ENCODE measurements around the gene ARMC5.

The ARMC5 gene

DNA sequence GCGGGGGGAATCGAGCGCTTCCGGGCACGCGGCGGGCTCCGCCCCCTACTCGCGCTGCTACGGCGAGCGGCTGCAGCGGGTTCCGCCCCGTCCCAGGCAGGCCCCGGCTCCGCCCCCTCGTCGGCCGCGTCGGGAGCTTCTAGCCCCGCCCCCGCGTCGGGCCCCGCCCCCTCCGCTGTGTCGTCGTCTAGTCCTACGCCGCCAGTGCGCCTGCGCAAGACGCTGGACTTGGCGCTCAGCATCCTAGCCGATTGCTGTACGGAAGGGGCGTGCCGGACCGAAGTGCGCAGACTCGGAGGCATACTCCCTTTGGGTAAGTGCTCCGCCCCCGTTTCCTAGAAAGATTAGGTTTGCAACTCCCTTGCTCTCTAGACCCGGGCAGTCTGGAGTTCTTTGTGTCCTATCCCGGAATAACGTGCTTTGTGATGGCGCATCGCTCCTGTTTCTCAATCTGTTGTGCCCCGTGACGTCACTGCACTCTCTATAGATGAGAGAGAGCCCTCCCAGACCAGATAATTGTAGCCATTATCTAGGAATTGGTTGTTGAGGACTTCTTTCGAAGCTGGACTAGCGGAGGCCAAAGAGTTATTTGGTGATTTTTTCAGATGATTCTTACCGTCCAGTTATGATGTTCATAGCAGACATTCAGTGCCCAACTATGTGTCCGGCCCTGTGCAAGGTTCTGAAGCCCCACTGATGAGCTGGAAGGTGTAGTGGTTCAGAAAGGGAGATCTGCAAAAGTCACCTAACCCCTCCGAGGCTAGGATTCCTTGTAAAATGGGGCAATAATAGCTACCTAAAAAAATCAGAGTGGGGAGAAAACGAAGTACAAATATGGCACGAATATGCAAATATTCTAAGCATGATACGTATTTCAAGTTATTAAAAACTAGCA lies 633 bp downstream of the ARMC5 start:
- no peak for TF ChIP-seq CTCF (IDR thresholded peaks at IDR 0.05; ENCODE audit: extremely low read depth, missing control alignments)
- DNase-seq (ENCODE audit: low spot score) = peak; percentile 99

DNA sequence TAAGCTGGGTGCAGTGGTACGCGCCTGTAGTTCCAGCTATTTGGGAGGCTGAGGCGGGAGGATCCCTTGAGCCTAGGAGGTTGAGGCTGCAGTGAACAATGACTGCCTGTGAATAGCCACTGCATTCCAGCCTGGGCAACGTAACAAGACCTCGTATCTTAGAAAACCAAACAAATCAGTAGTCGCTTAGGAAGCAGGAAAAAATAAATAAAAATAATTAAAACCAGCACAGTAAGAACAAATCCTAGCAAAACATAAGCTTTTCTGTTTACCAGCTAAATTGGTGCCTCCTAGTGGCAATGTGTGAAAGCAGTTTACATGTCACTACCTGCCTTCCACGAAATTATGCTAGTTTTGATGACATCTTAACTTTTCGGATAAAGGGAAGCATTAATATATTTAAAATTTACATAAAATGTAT lies 1.3 kb downstream of the ARMC5 start:
- no peak for DNase-seq (ENCODE audit: low spot score)
- TF ChIP-seq CTCF (IDR thresholded peaks at IDR 0.05; ENCODE audit: extremely low read depth, missing control alignments) = peak; percentile 44

GRCh38 chr16:31461201-31461920 lies 2.1 kb downstream of the ARMC5 start:
- TF ChIP-seq CTCF (IDR thresholded peaks at IDR 0.05; ENCODE audit: extremely low read depth, missing control alignments) = no peak
- DNase-seq (ENCODE audit: low spot score) = no peak

- no peak for TF ChIP-seq CTCF (IDR thresholded peaks at IDR 0.05; ENCODE audit: extremely low read depth, missing control alignments)
- DNase-seq (ENCODE audit: low spot score) = no peak
These were observed 2.9 kb downstream of the ARMC5 start for GRCh38 chr16:31461921-31462804.

DNA sequence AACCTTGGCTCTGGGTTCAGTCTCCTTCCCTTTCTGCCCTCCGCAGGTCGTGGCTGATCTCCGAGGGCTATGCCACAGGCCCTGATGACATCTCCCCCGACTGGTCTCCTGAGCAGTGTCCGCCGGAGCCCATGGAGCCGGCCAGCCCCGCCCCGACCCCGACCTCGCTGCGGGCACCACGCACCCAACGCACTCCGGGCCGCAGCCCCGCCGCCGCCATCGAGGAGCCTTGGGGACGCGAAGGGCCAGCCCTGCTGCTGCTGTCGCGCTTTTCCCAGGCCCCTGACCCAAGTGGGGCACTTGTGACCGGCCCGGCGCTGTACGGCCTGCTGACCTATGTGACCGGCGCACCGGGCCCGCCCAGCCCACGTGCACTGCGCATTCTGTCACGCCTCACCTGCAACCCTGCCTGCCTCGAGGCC lies 5.1 kb downstream of the ARMC5 start:
- no peak for DNase-seq (ENCODE audit: low spot score)
- no peak for TF ChIP-seq CTCF (IDR thresholded peaks at IDR 0.05; ENCODE audit: extremely low read depth, missing control alignments)

GRCh38 chr16:31464781-31465260 lies 5.5 kb downstream of the ARMC5 start:
- DNase-seq (ENCODE audit: low spot score) = no peak

More at GRCh38 chr16:31464781-31465260, 5.5 kb downstream of the ARMC5 start:
- TF ChIP-seq CTCF (IDR thresholded peaks at IDR 0.05; ENCODE audit: extremely low read depth, missing control alignments) = no peak
